Calu3 (cell line): Measurements from ENCODE around the gene KRT28. TPM values are rescaled to one million over a fixed set of nuclear protein-coding genes. Genes with fewer than 3 reads are reported as not detected.

ENCODE experiments used
- BruUV-seq: library from RNA; stranded (reverse); fragments of 400-500 nt; replicated peaks from 2 replicates; lab custom pipeline; 2021; lab: Mats Ljungman, UMichigan
- CTCF ChIA-PET: fragments of 300-600 bp; sonication (Branson Sonifier 250); formaldehyde crosslinking; loops from one replicate; lab custom pipeline; 2022; ENCODE audit warnings: antibody characterized with exemption; lab: Charles Lee
- DNase-seq: peaks from one replicate; pipeline ENCODE4 v3.0.0; 2022
- H3K27ac Mint-ChIP-seq: one replicate; pipeline ENCODE4 v1.8.0; 2022; ENCODE audit warnings: mixed read lengths; ENCODE audit not compliant: unreplicated experiment
- H3K27me3 Mint-ChIP-seq: one replicate; pipeline ENCODE4 v1.8.0; 2022; ENCODE audit warnings: mixed read lengths; ENCODE audit not compliant: unreplicated experiment
- H3K36me3 Mint-ChIP-seq: one replicate; pipeline ENCODE4 v1.8.0; 2022; ENCODE audit warnings: mild to moderate bottlenecking, moderate library complexity, mixed read lengths; ENCODE audit not compliant: insufficient read depth, unreplicated experiment
- H3K4me1 Mint-ChIP-seq: one replicate; pipeline ENCODE4 v1.8.0; 2022; ENCODE audit warnings: mild to moderate bottlenecking, low read depth, mixed read lengths; ENCODE audit not compliant: unreplicated experiment
- H3K4me3 Mint-ChIP-seq: one replicate; pipeline ENCODE4 v1.8.0; 2022; ENCODE audit warnings: mild to moderate bottlenecking, low read depth, moderate library complexity, mixed read lengths; ENCODE audit not compliant: unreplicated experiment
- H3K9me3 Mint-ChIP-seq: one replicate; pipeline ENCODE4 v1.8.0; 2022; ENCODE audit warnings: low read depth, mixed read lengths; ENCODE audit not compliant: unreplicated experiment
- intact Hi-C: fragments of 100-400 bp; cut with micrococcal nuclease; formaldehyde crosslinking; loops from one replicate; pipeline ENCODE4 v1.10.0; 2022; ENCODE audit not compliant: unreplicated experiment
- total RNA-seq: library from RNA; stranded (reverse); gene quantifications from 2 replicates; pipeline ENCODE4 v1.2.3, GENCODE V29; 2022
- TF ChIP-seq, protein P1 (sequence below): fragments of 200-600 bp; IDR thresholded peaks from one replicate; pipeline ENCODE4 v1.8.0; 2022; ENCODE audit warnings: antibody characterized with exemption; ENCODE audit not compliant: unreplicated experiment

The KRT28 gene
- total RNA-seq, 1 experiment from 2014 or later: not detected

GRCh38 chr17:40844671-40845107 is 44.9 kb upstream of the KRT28 start:
- no peaks in the 10 kb centered on the region for H3K36me3 Mint-ChIP-seq
- H3K4me3 Mint-ChIP-seq: no peak overlapping the region
- no peak overlapping the region for H3K27ac Mint-ChIP-seq
- H3K9me3 Mint-ChIP-seq: no peaks in the 10 kb centered on the region
- TF ChIP-seq, protein P1, sequence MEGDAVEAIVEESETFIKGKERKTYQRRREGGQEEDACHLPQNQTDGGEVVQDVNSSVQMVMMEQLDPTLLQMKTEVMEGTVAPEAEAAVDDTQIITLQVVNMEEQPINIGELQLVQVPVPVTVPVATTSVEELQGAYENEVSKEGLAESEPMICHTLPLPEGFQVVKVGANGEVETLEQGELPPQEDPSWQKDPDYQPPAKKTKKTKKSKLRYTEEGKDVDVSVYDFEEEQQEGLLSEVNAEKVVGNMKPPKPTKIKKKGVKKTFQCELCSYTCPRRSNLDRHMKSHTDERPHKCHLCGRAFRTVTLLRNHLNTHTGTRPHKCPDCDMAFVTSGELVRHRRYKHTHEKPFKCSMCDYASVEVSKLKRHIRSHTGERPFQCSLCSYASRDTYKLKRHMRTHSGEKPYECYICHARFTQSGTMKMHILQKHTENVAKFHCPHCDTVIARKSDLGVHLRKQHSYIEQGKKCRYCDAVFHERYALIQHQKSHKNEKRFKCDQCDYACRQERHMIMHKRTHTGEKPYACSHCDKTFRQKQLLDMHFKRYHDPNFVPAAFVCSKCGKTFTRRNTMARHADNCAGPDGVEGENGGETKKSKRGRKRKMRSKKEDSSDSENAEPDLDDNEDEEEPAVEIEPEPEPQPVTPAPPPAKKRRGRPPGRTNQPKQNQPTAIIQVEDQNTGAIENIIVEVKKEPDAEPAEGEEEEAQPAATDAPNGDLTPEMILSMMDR: no peak
- CTCF ChIA-PET: interaction anchor here (0.9 to 7.3 kb wide), 3 partner anchors 12 to 26 kb away, joined by 3 to 57 read pairs (median 4); no protein-coding TSS in a partner anchor
- DNase-seq: no peak
- no TSS peak for BruUV-seq
- intact Hi-C loops: loop anchor here (10.0 kb wide), 1 partner anchor 1070 kb away; no protein-coding TSS in a partner anchor
- no peaks in the 10 kb centered on the region for H3K27me3 Mint-ChIP-seq
- peaks cover 34% of the 10 kb centered on the region for H3K4me1 Mint-ChIP-seq

GRCh38 chr17:40843242-40843641 is 43.5 kb upstream of the KRT28 start:
- CTCF ChIA-PET: interaction anchor here (0.5 to 7.3 kb wide), 14 partner anchors 9 to 1073 kb away, joined by 3 to 57 read pairs (median 3); no protein-coding TSS in a partner anchor
- no TSS peak for BruUV-seq
- no peak for DNase-seq
- H3K4me1 Mint-ChIP-seq: peaks cover 19% of the 10 kb centered on the region
- H3K36me3 Mint-ChIP-seq: no peaks in the 10 kb centered on the region
- H3K9me3 Mint-ChIP-seq: no peaks in the 10 kb centered on the region
- H3K27ac Mint-ChIP-seq: no peak overlapping the region
- intact Hi-C loops: loop anchor here (10.0 kb wide), 1 partner anchor 1068 kb away; no protein-coding TSS in a partner anchor
- TF ChIP-seq, protein P1: no peak
- no peak overlapping the region for H3K4me3 Mint-ChIP-seq
- H3K27me3 Mint-ChIP-seq: no peaks in the 10 kb centered on the region

GRCh38 chr17:40841246-40841645 is 41.5 kb upstream of the KRT28 start:
- TF ChIP-seq, protein P1: no peak
- Mint-ChIP-seq H3K27me3 (no peaks in the 10 kb centered on the region), H3K9me3 (no peaks in the 10 kb centered on the region), H3K36me3 (peaks cover 1% of the 10 kb centered on the region), H3K4me1 (peaks cover 16% of the 10 kb centered on the region), H3K4me3 (no peak overlapping the region), H3K27ac (no peak overlapping the region)
- CTCF ChIA-PET: interaction anchor here (0.6 to 2.9 kb wide), 3 partner anchors 22 to 1186 kb away, joined by 3 to 16 read pairs (median 4); no protein-coding TSS in a partner anchor
- no TSS peak for BruUV-seq
- DNase-seq: no peak
- intact Hi-C loops: loop anchor here (10.0 kb wide), 1 partner anchor 1066 kb away; no protein-coding TSS in a partner anchor

- BruUV-seq: TSS peak; percentile 10
- CTCF ChIA-PET: interaction anchor here (0.6 to 1.5 kb wide), 7 partner anchors 10 to 1186 kb away, joined by 3 to 4 read pairs (median 3); partner anchors contain the start of gene KRT10
- no peaks in the 10 kb centered on the region for H3K4me1 Mint-ChIP-seq
- no peak overlapping the region for H3K4me3 Mint-ChIP-seq
- H3K36me3 Mint-ChIP-seq: peaks cover 5% of the 10 kb centered on the region
- H3K27ac Mint-ChIP-seq: no peak overlapping the region
- intact Hi-C loops: no loop called here
- H3K27me3 Mint-ChIP-seq: no peaks in the 10 kb centered on the region
- no peak for DNase-seq
- H3K9me3 Mint-ChIP-seq: no peaks in the 10 kb centered on the region
- TF ChIP-seq, protein P1: no peak
Measured at GRCh38 chr17:40839194-40839593, 39.4 kb upstream of the KRT28 start.
